Raji (cell line): ENCODE measurements around the gene ARAP1.

ENCODE experiments used
- POLR2A ChIP-seq: IDR thresholded peaks from 2 replicates; pipeline ENCODE4 v1.6.1; 2011; ENCODE audit warnings: low read depth, low read length, control low read depth; ENCODE audit not compliant: insufficient read depth

ARAP1 gene

DNA sequence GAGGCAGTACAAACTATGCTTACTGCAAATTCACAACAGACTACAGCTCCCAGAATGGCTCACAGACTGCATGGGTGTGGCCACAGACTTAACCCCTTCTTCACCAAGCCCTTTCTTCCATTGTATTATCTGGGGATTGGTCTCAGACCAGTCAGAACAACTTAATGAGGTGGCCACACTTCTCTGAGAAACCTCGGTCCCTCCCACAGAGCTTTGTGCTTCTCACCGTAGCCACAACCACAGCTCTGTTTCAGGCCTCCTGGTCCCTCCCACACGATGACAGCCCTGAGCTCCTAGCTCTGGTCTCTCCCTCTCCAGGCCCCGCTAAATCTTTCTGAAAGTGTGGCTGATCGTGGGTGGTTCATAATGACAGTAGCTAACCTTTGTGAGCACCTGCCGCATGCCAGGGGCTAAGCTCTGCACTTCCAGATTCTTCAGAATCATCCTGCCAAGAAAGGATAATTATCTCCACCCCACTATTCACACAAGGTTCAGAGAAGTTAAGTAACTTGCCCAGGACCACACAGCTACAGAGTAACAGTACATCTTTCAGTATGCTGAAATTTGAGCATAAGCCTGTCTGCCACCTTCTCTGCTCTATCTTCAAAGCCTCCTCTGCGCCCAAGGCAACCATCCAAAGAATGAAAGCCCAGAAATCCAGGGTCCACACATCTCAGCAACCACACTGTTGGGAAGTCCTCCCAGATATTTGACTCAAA lies 83.4 kb downstream of the ARAP1 start:
- TF ChIP-seq POLR2A = no peak

DNA sequence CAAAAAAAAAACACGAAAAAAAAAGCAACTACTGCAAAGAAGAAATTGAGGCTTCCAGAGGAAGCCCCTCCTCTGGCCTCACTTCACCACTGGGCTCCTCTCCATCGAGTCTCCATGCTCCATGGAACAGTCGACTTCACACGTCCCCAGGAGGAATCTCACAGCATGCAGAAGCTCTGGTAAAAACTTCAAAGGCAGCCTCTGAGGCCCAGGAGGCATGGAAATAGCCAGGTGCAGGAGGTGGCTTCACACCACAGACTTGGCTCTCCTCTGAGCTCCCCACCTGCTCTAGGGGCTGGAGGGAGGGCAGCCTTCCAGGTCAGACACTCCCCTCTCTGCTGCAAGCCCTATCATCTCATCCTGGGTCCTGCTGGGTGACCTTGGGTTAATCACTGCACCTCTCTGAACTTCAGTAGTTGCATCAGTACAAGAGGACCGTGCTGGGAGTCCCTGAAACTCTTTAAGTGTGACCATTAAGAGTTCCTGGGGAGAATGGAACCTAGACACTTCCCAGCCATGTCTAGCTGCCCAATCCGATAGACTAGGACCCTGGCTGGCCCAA lies 86.2 kb downstream of the ARAP1 start:
- no peak for TF ChIP-seq POLR2A

DNA sequence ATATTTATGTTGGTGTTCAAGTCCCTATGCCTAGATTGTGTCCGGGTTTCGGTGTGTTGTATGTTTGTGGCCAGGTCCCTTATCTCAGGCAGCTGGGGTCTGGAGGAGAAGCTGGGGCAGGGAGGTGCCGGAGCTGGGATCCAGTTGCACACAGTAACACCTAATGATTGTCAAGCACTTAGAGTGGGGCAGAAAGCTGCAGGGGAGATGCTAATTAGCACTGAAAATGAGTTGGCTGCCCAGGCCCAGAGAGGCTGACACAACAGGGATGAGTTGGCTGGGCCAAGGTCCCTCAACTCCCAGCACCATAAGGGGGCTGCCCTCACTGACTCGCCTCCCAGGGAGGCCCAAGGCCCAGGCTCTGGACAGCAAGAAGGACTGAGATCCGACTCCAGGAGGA lies 90.2 kb downstream of the ARAP1 start:
- no peak for TF ChIP-seq POLR2A

DNA sequence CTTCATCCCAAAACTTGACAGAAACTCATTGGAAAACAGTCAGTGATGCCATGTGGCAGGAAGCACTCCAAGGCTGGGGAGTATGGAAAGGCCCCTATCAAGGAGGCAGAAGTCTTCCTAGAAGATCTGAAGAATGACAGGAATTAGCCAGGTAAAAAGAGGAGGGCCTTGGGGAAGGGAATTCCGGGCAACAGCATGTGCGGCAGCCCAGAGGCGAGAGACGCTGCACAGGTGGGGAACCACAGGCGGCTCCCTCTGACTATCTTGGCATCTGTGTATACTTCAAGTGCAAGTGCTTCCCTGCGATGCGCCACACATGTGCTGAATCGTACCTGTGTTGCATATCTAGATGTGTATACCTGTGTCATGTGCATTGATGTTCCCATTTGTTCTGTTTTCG lies 90.7 kb downstream of the ARAP1 start:
- TF ChIP-seq POLR2A = no peak

DNA sequence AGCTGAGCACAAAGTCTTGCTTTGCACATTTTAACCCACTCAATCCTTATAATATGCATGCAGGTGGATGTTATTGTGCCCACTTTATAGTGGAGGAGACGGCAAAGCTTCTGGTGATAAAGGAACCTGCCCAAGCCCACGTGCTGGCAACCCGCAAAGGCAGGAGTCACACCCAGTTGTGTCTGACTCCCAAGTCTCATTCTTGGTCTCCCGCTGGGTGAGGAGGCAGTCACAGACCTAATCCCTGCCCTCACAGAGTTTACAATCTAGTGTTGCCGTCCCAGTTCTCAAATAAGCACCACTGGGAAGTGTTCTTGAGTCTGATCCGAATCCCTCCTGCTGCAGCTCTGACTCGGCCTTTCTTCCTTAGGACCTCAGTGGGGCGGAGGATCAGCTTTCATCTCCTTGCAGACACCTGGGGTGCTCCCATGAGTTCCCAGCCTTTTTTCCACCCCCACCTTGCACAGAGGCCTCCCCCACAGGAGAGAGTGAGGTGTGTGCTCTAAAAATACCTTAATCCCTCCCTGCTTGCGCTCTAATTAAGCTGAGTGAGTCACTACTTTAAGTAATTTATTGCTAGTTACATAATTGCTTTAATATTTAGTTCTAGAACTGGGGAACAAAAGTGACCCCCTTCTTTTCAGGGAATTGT lies 93.1 kb downstream of the ARAP1 start:
- no peak for TF ChIP-seq POLR2A

DNA sequence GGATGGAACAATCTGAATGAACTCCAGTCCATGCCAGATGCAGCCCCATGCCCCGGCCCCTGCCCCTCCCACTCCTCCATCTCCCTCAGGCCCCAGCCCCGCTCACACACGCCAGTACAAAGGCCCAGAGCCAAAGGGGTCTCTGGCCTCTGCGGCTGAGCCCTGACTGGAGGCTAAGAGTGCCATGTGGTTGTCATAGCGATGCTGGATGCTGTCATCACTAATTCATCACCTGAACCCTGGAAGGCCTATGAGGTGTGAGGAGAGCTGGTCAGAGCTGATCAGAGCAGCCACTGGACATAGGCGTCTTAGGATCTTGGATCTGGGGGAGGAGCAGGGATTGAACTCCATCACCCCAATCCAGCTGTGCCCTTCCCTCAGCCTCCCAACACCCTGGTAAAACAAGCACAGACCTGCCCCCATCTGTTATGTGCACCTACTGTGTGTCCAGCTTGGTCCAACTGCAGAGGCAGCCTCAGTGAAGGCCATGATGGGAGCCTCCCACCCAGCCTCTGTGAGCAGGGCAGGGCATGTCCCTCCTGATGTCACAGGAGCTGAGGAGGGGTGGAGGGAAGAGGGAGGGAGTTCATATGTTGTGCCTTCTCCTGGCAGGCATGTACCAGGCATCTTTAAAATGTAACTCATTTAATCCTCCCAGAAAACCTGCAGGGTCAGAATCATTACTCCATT lies 94.7 kb downstream of the ARAP1 start:
- no peak for TF ChIP-seq POLR2A

DNA sequence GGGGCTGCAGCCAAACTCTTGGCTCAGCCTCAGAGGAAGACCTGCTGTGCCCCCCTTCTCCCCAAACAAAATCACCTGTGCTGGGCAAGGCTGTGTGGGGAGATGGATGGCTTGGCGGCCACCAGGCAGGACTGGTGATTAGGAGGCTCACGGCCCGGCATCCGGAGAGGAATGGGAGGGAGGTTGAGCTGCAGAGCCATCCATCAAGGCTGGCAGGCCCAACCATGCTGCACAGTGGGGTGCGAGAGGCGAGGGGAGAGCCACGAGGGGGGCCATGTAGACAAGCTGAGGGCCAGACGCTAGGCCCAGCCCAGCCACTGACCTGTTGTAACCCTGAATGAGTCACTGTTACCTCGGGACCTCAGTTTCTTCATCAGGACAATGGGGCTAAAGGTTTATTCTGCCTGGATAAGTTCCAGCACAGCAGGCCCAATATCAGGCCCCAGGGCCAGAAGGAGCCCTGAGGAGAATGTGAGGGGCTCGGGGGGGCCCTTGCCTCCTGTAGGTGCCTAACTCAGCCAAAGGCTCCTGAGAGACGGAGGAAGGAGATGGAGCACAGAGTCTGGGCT lies 96.2 kb downstream of the ARAP1 start:
- no peak for TF ChIP-seq POLR2A

GRCh38 chr11:72655014-72655413 lies 97.2 kb downstream of the ARAP1 start:
- no peak for TF ChIP-seq POLR2A

GRCh38 chr11:72653649-72654048 lies 98.6 kb downstream of the ARAP1 start:
- TF ChIP-seq POLR2A = no peak

DNA sequence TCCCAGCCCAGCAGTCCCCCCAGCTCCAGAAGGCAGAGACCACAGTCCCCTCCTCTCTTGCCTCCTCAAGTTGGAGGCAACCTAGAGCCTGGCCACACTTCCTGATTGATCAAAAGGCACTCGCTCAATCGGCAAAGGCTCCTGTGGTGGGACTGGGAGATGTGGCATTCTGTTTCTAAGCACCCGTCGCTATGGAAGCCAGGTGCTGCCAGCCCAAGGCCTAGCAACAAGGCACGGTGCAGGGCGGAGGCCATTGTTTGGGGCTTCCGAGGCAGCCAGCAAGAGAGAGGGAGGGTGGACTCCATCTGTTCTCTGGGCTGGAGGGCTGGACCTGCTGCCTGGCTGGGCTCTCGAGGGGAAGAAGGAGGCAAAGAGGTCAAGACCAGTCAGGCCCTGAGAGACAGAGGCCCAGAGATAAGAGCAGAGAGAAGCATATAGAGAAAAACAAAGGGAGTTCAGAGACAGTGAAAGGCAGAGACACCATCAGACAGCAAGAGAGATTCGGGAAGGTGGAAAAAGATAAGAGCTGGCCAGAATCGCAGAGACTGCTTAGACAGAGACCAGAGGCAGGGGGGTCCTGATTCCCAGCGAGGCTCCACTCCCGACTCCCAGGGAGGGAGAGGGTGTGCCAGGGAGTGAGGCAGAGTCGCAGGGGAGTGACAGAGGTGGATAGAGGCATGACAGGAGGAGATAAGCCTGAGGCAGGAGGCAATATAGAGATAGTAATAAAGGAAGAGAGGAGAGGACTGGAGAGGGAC lies 99.2 kb downstream of the ARAP1 start:
- no peak for TF ChIP-seq POLR2A

- no peak for TF ChIP-seq POLR2A
Measured at GRCh38 chr11:72652133-72652532, 100.1 kb downstream of the ARAP1 start.

DNA sequence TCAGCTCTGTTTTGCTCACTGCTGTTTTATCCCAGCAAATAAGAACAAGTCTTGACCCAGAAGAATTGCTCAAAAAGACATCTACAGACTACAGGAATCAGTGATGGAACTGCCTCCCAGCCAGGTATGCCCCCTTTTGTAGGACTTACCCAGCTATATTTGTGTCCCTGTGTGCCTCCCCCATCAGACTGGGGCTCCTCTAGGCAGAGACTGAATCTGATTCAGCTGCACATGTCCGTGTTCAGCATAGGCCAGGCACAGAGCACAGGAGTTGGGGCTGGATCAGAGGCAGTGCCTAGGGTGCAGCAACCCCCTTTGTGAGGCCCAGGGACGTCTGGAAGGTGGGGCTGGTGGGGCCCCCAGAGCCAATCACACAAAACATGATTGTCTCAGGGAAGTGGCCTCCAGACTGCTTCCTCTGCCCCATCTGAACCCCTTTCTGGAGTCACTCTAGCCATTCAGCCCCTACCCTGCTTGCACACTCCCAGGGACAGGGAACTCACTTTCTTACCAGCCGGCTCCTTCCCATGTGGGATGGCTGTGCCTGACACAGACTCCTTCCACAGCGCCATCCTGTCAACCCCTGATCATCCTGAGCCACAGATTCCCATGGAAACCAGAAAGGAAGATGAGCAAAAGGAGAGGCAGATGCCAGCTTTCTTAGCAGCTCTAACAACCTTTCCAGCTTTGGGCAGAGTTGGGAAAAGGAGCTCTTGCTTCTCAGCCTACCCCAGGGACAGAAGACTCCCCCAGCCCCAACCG lies 102.8 kb downstream of the ARAP1 start:
- TF ChIP-seq POLR2A = no peak

GRCh38 chr11:72648384-72649136 lies 103.6 kb downstream of the ARAP1 start:
- TF ChIP-seq POLR2A = no peak
